NCI-H446 treated with DMSO at 0.1 percent for 48 hours (cell line): ENCODE data around the gene ARL5C.

Source experiments
- DNase-seq: peaks from one replicate; lab custom pipeline; 2025; lab: John Stamatoyannopoulos, UW

ARL5C gene, protein sequence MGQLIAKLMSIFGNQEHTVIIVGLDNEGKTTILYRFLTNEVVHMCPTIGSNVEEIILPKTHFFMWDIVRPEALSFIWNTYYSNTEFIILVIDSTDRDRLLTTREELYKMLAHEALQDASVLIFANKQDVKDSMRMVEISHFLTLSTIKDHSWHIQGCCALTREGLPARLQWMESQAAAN

DNA sequence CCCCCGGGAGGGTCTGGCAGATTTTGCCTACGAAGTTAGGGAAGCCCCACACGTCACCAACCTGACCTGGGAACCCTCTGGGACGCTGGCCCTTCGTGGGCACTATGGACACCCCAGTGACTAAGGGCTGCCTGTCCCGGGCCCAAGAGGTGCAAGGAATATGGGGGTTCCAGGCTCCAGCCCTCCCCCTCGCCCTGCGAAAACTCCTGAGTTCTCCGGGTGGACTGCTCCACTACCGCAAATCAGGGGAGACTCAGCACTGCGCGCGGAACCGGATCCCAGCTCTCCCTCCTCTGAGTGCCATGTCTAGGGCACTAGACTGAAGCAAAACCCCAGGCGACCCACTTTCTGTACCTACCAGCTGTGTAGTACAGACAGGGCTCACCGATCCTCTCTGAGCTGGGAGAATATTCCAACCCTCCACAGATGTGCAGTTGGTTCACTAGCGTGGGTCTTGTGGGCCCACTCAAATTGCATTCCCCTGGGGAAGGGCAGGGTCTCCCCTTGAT lies at the start of gene ARL5C:
Gene ARL5C (minus strand): TSS at position 321 of the 509 bp plus-strand sequence. CDS start 401 bp downstream, outside the sequence.
- no peak for DNase-seq

- no peak for DNase-seq
Observed at GRCh38 chr17:39213852-39214251, 47.9 kb upstream of the ARL5C start.

- DNase-seq = no peak
Observed at GRCh38 chr17:39212841-39213480, 47.0 kb upstream of the ARL5C start.

DNA sequence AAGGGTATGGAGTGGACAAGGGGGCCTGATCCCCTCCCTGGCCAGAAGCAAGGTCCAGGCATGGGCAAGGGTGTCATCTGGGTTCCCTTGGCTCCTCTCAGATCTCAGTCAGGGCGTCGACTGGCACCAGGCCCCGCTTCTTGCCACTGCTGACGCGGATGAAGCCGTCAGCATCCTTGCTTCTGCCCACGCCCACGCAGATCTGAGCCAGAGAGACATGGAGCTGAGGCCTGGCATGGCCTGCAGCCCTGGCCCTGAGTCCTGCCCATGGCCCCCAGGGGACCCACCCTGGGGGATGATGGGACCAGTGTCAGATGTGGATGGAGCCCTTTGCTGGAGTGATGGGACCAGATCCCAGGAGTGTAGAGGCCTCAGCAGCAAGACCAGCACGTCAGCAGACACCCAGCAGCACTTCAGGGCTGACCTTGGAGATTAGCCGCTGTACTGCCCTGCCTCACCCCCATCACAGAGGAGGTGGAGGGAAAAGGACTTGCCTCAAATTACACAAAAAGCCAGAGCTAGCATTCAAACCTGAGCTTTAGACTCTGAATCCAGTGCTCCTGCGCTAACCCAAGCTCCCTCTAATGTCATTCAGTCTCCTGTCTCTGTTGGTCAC lies 46.3 kb upstream of the ARL5C start:
- DNase-seq = no peak

- no peak for DNase-seq
Observed at GRCh38 chr17:39210093-39210434, 44.1 kb upstream of the ARL5C start.

- no peak for DNase-seq
Observed at GRCh38 chr17:39209317-39210092, 43.5 kb upstream of the ARL5C start.

- DNase-seq = no peak
Observed at GRCh38 chr17:39208893-39209292, 42.9 kb upstream of the ARL5C start.

DNA sequence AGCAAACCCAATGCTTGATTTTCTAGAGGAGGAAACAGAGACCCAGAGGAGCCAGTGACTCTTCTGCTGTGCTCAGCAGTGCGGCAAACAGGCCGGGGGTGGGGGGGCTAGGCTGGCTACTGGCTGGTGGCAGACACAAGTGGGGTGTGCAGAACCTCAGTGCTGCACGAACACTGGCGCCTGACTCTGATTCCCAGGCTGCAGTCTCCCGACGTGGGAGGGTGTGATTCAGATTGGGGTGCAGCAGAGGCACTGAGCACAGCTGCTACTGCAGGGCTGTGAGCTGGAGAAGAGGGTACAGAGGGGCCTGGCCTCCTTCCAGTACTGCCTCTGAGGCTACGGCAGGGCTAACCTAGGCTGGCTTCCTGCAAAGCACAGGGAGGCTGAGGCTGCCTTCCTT lies 42.2 kb upstream of the ARL5C start:
- DNase-seq = no peak

- DNase-seq = no peak
Observed at GRCh38 chr17:39205112-39205526, 39.2 kb upstream of the ARL5C start.

- no peak for DNase-seq
Observed at GRCh38 chr17:39204245-39204644, 38.3 kb upstream of the ARL5C start.

GRCh38 chr17:39200957-39201510 lies 35.1 kb upstream of the ARL5C start:
- no peak for DNase-seq

GRCh38 chr17:39200070-39200879 lies 34.3 kb upstream of the ARL5C start, which contains the start of gene RPL19:
TSS of gene RPL19 (plus strand) at chr17:39200283. CDS start at chr17:39200345, 62 bp downstream.
- DNase-seq = no peak

DNA sequence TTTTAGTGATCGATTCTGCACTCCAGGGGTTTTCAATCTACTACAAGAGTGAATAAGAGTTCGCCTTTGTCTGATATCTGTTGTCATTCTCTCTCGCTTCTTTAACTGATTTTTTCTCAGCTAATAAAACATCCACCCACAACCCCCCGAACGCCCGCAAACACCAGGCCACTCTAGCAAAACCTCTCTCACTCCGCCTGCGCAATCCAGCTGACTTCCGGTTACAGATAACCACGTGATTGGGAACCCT lies 33.8 kb upstream of the ARL5C start:
- DNase-seq = peak; percentile 88

GRCh38 chr17:39198186-39198566 lies 32.2 kb upstream of the ARL5C start:
- DNase-seq = no peak

DNA sequence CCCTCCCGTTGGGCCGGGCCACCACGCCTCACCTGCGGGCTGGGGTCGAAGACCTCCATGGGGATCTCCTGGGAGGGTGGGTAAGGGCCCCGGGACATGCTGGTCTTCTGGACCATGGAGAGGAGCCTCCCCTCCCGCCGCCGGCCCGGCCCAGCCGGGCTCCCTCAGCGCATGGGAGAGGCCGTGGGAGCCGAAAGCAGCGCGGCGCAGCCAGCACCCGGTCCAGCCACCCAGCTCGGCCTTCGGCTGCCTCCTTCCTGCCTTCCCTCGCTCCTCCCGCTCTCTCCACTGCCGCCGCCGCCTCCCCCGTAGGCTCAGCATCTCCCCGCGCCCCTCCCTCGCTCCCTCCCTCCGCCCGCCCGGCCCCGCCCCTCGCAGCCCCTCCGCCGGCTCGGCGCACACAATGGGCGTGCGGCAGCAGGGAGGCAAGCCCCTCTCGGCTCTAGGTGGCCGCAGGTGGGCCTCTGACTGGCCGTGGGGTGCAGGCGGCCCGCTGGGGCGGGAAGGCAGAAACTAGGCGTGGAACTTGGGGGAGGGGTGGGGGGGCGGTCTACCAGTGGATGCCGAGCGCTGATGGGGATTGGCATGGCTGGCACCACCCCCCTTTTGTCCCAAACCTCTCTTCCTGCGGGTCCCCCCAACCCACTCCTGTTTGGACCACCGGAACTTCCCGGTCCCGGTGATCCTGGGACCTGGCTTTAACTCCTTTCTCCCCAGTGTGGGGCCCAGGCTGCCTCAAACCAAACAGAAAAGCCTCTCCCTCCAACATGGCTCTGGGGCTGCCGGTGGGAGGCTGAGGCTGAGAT lies 31.6 kb upstream of the ARL5C start, which contains the start of gene CACNB1:
Gene CACNB1 (minus strand): TSS at position 290 of the 806 bp plus-strand sequence. CDS start 174 bp downstream, at position 116.
- DNase-seq = peak; percentile 22

- DNase-seq = no peak
Observed at GRCh38 chr17:39196808-39197291, 30.9 kb upstream of the ARL5C start.

- no peak for DNase-seq
Observed at GRCh38 chr17:39196241-39196807, 30.4 kb upstream of the ARL5C start.

DNA sequence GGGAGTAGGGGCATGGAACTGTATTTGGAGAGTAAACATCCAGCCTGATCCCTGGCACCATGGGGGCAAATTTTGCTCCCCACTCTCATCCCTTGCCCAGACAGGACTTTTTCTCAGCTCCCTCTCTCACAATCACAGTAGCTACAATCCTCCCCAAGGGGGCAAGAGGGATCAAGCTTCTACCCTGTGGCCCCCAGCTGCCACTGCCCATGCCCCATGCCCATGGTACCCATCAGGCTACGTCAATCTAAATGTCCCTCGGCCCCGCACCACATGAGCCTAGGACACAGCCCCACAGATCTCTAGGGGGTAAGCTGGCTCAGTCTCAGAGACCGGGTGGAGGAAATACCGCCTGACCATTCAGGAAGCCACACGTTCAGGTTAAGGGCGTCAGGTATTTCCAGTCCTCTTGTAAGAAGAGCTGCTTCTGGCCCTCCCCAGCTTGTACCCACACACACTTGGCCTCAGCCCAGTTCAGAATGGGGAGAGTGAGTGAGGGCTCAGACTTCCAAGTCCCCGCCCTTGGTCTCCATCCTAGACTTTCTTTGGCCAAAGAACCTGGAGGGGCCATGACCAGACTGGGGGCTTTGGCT lies 29.7 kb upstream of the ARL5C start:
- DNase-seq = no peak

GRCh38 chr17:39194985-39195524 lies 29.1 kb upstream of the ARL5C start:
- no peak for DNase-seq
